ENCODE measurements around the gene FBLN5.
"Not testable (repeated sequence)": the region's sequence is repeated elsewhere in the genome, so short reads cannot be mapped to it uniquely, and the experiment has no call there.

The FBLN5 gene

GRCh38 chr14:91904483-91904882 lies 43.0 kb downstream of the FBLN5 start:
- no peak for DNase-seq

- DNase-seq, result no peak
Measured at GRCh38 chr14:91903070-91903469, 44.4 kb downstream of the FBLN5 start.

- DNase-seq, result no peak
Measured at GRCh38 chr14:91902336-91902735, 45.2 kb downstream of the FBLN5 start.

- no peak for DNase-seq
Measured at GRCh38 chr14:91901449-91902226, 45.9 kb downstream of the FBLN5 start.

GRCh38 chr14:91899806-91900205 lies 47.7 kb downstream of the FBLN5 start:
- no peak for DNase-seq

- no peak for DNase-seq
Measured at GRCh38 chr14:91899213-91899612, 48.3 kb downstream of the FBLN5 start.

GRCh38 chr14:91898372-91898771 lies 49.1 kb downstream of the FBLN5 start:
- no peak for DNase-seq

- DNase-seq, result not testable (repeated sequence)
Measured at GRCh38 chr14:91897716-91898115, 49.8 kb downstream of the FBLN5 start.

GRCh38 chr14:91897106-91897701 lies 50.3 kb downstream of the FBLN5 start:
- DNase-seq, result no peak

- DNase-seq, result no peak
Measured at GRCh38 chr14:91896419-91896818, 51.1 kb downstream of the FBLN5 start.

- DNase-seq, result no peak
Measured at GRCh38 chr14:91893669-91894068, 53.8 kb downstream of the FBLN5 start.

- DNase-seq, result no peak
Measured at GRCh38 chr14:91893007-91893406, 54.5 kb downstream of the FBLN5 start.

- no peak for DNase-seq
Measured at GRCh38 chr14:91891721-91892220, 55.7 kb downstream of the FBLN5 start.

- DNase-seq, result no peak
Measured at GRCh38 chr14:91891101-91891500, 56.4 kb downstream of the FBLN5 start.

GRCh38 chr14:91890291-91890749 lies 57.2 kb downstream of the FBLN5 start:
- no peak for DNase-seq

GRCh38 chr14:91889477-91890211 lies 57.9 kb downstream of the FBLN5 start:
- DNase-seq, result no peak

GRCh38 chr14:91888641-91889476 lies 58.6 kb downstream of the FBLN5 start:
- DNase-seq, result no peak

GRCh38 chr14:91886961-91887360 lies 60.5 kb downstream of the FBLN5 start:
- DNase-seq, result no peak

GRCh38 chr14:91885839-91886238 lies 61.7 kb downstream of the FBLN5 start:
- no peak for DNase-seq

- no peak for DNase-seq
Measured at GRCh38 chr14:91885113-91885712, 62.3 kb downstream of the FBLN5 start.

GRCh38 chr14:91884664-91885063 lies 62.8 kb downstream of the FBLN5 start:
- DNase-seq, result no peak

GRCh38 chr14:91883753-91884152 lies 63.7 kb downstream of the FBLN5 start:
- DNase-seq, result no peak
